GM12864 (cell line): ENCODE results near the gene FDX1.

Experiments
- DNase-seq: peaks from one replicate; pipeline ENCODE4 v3.0.0-alpha.2; 2011; ENCODE audit warnings: low read depth
- H3K4me3 ChIP-seq: 2 replicates; pipeline ENCODE4 v1.5.1; 2011; ENCODE audit warnings: mild to moderate bottlenecking, low read depth, low read length, control low read depth
- TF ChIP-seq, protein P1 (sequence below): IDR thresholded peaks from 2 replicates; pipeline ENCODE4 v1.5.1; 2011; ENCODE audit warnings: low read depth, mild to moderate bottlenecking, moderate library complexity, low read length, control low read depth, inconsistent platforms; ENCODE audit errors: missing control alignments

FDX1 gene

DNA sequence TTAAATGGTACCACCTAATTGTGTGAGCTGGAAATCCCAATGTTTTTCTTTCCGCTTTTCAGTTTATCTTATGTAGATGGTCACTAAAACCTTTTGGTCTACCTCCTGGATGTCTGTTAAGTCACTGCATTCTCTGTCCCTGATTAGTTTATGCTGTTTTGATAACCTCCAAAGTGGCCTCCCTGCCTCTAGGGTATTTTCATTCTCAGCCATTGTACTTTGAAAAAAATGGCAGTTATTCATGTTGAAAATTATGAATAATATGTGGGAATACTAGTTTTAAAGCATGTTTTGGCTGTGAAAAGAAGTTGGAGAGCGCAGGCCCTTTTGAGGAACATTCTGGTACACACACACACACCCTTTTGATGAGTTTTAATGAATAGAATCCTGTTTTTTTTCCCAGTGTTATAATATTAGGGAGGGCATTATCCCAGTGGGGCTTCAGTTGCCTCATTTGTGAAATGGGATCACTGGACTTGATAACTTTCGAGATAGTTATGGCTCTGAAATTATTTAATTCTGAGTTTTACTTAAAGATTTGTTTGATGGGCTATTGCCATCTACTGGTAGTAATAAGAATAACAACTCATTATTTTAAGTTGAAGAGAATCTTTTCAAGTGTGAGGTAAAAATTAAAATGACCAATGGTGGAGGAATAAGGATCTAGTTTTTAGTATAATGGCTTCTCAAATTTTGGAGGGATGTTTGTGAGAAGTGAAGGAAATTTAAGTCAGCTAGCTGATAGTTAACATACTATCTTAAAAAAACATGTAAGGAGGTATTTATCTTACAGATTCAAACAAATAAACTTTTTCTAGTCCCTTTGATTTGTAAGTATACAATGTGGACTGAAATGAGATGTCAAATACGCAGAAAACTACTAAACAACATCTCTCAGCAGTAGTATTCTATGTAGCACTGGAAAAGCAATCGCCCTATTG, 3.9 kb downstream of the FDX1 start:
- DNase-seq, result no peak
- TF ChIP-seq, protein P1, sequence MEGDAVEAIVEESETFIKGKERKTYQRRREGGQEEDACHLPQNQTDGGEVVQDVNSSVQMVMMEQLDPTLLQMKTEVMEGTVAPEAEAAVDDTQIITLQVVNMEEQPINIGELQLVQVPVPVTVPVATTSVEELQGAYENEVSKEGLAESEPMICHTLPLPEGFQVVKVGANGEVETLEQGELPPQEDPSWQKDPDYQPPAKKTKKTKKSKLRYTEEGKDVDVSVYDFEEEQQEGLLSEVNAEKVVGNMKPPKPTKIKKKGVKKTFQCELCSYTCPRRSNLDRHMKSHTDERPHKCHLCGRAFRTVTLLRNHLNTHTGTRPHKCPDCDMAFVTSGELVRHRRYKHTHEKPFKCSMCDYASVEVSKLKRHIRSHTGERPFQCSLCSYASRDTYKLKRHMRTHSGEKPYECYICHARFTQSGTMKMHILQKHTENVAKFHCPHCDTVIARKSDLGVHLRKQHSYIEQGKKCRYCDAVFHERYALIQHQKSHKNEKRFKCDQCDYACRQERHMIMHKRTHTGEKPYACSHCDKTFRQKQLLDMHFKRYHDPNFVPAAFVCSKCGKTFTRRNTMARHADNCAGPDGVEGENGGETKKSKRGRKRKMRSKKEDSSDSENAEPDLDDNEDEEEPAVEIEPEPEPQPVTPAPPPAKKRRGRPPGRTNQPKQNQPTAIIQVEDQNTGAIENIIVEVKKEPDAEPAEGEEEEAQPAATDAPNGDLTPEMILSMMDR, result peak; percentile 31
- no peak overlapping the region for H3K4me3 ChIP-seq

DNA sequence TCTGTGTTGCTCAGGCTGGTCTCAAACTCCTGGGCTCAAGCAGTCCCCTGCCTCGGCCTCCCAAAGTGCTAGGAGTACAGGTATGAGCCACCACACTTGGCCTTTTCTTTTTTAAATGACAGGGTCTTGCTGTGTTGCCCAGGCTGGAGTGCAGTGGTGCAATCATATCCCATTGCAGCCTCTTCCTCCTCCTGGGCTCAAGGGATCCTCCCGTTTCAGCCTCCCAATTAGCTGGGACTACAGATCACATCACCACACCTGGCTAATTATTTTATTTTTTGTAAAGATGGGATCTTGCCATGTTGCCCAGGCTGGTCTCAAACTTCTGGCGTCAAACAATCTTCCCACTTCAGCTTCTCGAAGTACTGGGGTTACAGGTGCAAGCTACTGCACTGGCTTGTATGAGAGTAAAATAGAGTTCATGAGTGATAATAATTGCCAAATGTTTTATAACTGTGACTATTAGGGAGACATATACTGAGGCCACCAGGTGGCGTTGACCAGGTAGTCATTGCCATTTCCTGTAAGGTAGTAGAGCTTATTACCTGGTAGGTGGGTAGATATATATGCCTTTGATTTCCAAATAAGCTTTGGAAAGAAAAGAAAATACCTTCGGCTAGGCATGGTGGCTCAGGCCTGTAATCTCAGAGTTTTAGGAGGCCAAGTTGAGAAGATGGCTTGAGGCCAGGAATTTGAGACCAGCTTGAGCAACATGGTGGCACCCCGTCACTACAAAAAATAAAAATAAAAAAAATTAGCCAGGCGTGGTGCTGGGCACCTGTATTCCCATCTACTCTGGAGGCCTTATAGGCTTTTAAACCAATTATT, 5.4 kb downstream of the FDX1 start:
- TF ChIP-seq, protein P1, result peak; percentile 50
- no peak overlapping the region for H3K4me3 ChIP-seq
- DNase-seq, result no peak

DNA sequence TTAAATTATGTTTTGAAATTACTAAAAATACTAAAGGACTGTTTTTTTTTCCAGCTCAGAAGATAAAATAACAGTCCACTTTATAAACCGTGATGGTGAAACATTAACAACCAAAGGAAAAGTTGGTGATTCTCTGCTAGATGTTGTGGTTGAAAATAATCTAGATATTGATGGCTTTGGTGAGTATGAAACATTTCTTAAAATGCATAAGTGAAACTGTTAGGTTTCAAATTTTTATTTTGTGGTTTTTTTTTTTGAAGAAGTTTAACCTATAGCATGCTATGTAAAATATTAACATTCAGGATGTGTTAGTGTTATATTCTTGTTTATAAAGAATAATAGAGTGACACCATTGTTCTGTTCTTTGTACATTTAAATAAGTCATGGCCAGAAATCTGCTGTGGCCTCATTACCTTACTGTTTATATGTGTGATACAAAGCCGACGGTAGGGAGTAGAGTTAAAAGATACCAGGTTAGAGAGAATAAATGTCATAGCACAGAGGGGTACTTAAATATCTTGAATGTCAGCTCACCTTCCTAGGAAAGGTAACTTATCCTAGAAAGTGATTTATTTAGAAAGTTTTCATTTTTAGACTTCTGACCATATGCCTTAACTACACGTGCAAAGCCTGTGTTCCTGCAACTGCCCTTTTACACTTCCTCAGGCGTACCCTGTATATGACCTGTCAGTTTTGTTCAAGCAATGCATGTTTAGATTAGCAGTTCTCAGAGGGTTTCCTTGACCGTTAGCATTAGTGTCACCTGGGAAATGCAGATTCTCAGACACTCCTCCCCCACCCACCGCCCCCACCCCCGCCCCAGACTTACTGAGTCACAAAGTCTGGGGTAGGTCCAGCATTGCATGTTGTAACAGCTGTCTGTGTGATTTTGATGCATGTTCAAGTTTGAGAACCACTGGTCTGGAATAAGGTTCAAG, 6.3 kb downstream of the FDX1 start:
- H3K4me3 ChIP-seq, result no peak overlapping the region
- DNase-seq, result no peak
- TF ChIP-seq, protein P1, result no peak

DNA sequence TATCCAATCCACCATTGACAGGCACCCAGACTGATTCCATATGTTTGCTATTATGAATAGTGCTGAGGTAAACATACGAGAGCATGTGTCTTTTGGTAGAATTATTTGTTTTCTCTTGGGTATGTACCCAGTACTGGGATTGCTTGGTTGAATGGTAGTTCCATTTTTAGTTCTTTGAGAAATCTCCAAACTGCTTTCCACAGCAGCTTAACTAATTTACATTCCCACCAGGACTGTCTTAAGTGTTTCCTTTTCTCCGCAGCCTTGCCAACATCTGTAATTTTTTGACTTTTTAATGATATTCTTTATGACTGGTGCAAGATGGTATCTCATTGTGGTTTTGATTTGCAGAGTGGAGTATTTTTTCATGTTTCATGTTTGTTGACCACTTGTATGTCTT, 8.3 kb downstream of the FDX1 start:
- TF ChIP-seq, protein P1, result no peak
- H3K4me3 ChIP-seq, result no peak overlapping the region
- no peak for DNase-seq

DNA sequence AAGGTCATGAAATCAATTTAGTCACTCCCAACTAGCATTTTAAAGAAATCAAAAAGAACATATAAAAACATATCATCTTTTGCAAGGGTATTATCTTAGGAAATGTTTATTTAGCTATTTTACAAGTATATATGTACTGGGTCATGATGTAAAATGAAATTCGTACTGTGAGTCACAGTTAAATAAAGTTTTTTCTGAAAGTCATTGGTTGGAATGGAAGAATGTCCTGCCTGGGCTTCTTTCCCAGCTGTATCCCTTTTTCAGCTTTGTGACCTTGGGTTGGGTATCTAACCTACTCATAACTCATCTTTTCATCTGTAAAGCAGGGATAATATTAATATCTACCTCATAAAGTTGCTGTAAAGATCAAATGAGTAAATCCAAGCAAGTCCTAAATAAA, 15.7 kb downstream of the FDX1 start:
- DNase-seq, result no peak
- TF ChIP-seq, protein P1, result no peak
- H3K4me3 ChIP-seq, result no peak overlapping the region

DNA sequence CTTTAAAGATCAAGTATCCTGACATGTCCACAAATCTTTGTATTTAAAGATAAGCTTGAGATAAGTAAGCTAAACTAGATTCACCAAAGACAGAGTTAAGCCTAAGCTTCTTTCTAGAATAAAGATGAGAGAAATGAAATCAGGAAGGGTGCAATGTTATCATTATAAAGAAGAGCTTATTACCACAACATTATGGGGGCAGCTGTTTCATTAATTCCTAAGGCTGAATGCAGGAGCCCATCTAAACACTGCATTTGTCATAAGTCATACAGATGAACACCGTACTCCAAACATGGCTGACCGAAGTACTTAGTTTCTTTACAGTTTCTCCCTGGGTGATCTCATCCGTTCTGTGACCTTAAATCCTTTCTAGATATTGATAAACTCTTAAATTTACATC, 16.3 kb downstream of the FDX1 start:
- H3K4me3 ChIP-seq, result no peak overlapping the region
- no peak for DNase-seq
- TF ChIP-seq, protein P1, result no peak
